Spleen (tissue), 7 donors: Measurements from ENCODE around the gene SYT3.

Source experiments
- POLR2A ChIP-seq, 3 donors: fragments of 450-650 bp; IDR thresholded peaks; one replicate each; pipeline ENCODE4 v1.5.1; 2017; ENCODE audit warnings: antibody characterized with exemption in 3 of 3, mild to moderate bottlenecking in 1 of 3
- TF ChIP-seq, protein P1 (sequence below), 11 experiments: fragments of 200-600 bp in 7 of 11; fragments of 450-650 bp in 4 of 11; sonication (generic) in 4 of 11; IDR thresholded peaks in 8 of 11; conservative IDR thresholded peaks in 3 of 11; 1 replicate in 7 of 11; 2 replicates in 4 of 11; pipeline versions ENCODE4 v1.4.0 to v1.8.0; 2016 to 2021; ENCODE audit warnings: antibody characterized with exemption in 11 of 11, inconsistent platforms in 4 of 11, mild to moderate bottlenecking in 1 of 11
- donor health status: DM: no; HTN: no; CAD: no; lungs with moderate emphysema.
- donor health status: DM: no; HTN: no; CAD: no.
- donor health status: DM: no; HTN: no; CAD: no.

DNA sequence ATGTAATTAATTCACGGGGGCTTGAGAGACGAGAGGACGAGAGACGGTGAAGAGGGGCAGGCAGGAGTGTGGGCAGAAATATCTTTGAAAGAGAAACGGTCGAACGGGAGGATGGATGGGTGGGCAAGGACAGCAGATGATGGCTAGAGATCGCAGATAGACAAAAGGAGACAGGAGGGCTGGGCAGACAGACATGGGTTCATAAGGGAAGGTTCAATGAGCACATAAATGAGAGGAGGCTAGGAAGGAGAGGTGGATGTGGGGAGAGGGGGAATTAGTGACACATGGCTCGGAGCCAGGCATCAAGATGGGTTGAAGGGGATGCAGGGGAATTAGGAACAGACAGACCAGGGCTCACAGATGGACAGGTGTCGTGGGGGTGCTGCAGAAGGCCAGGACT lies 1.1 kb downstream of the SYT3 start:
- TF ChIP-seq, protein P1, sequence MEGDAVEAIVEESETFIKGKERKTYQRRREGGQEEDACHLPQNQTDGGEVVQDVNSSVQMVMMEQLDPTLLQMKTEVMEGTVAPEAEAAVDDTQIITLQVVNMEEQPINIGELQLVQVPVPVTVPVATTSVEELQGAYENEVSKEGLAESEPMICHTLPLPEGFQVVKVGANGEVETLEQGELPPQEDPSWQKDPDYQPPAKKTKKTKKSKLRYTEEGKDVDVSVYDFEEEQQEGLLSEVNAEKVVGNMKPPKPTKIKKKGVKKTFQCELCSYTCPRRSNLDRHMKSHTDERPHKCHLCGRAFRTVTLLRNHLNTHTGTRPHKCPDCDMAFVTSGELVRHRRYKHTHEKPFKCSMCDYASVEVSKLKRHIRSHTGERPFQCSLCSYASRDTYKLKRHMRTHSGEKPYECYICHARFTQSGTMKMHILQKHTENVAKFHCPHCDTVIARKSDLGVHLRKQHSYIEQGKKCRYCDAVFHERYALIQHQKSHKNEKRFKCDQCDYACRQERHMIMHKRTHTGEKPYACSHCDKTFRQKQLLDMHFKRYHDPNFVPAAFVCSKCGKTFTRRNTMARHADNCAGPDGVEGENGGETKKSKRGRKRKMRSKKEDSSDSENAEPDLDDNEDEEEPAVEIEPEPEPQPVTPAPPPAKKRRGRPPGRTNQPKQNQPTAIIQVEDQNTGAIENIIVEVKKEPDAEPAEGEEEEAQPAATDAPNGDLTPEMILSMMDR (IDR thresholded peaks at IDR 0.05 in 8 of 11, conservative IDR thresholded peaks at IDR 0.05 in 3 of 11): no peak
- TF ChIP-seq POLR2A (IDR thresholded peaks at IDR 0.05): no peak
